A673 (cell line): ENCODE results near the gene DNAJC13. TPM values are rescaled to one million over a fixed set of nuclear protein-coding genes. Genes with fewer than 3 reads are reported as not detected.

Source experiments
- BruUV-seq: library from RNA; stranded (reverse); fragments of 400-500 nt; replicated peaks from 2 replicates; lab custom pipeline; 2021; lab: Mats Ljungman, UMichigan
- CTCF ChIA-PET: fragments of 300-600 bp; sonication (Branson Sonifier 250); formaldehyde crosslinking; loops from one replicate; lab custom pipeline; 2022; ENCODE audit warnings: antibody characterized with exemption; lab: Charles Lee
- POLR2A ChIA-PET: fragments of 300-600 bp; sonication (Branson Sonifier 250); formaldehyde crosslinking; loops from one replicate; lab custom pipeline; 2022; ENCODE audit warnings: antibody characterized with exemption; ENCODE audit not compliant: low non-redundant PET; lab: Charles Lee
- DNase-seq: peaks from one replicate; pipeline ENCODE4 v3.0.0-alpha.2; 2015; ENCODE audit warnings: low spot score
- H3K27ac ChIP-seq: fragments of 200-600 bp; sonication (generic); 2 replicates; pipeline ENCODE4 v1.5.1; 2016; ENCODE audit warnings: mixed run types, low read depth, mild to moderate bottlenecking, mixed read lengths, antibody characterized with exemption, low read length; ENCODE audit not compliant: poor library complexity, severe bottlenecking
- H3K27me3 ChIP-seq: fragments of 200-600 bp; sonication (generic); replicated peaks from 2 replicates; pipeline ENCODE4 v1.6.1; 2017; ENCODE audit warnings: mixed run types, low read depth, mild to moderate bottlenecking, mixed read lengths, antibody characterized with exemption, low read length; ENCODE audit not compliant: insufficient read depth, poor library complexity
- H3K36me3 ChIP-seq: fragments of 200-600 bp; sonication (generic); 2 replicates; pipeline ENCODE4 v1.6.1; 2016; ENCODE audit warnings: mixed run types, mild to moderate bottlenecking, mixed read lengths, antibody characterized with exemption, low read length; ENCODE audit not compliant: insufficient read depth, poor library complexity, severe bottlenecking
- H3K4me1 ChIP-seq: fragments of 200-600 bp; sonication (generic); 2 replicates; pipeline ENCODE4 v1.6.1; 2017; ENCODE audit warnings: mixed run types, mild to moderate bottlenecking, mixed read lengths, antibody characterized with exemption, low read length; ENCODE audit not compliant: insufficient read depth, poor library complexity, severe bottlenecking
- H3K4me3 ChIP-seq: fragments of 200-600 bp; sonication (generic); 2 replicates; pipeline ENCODE4 v1.5.1; 2016; ENCODE audit warnings: low read depth, mixed run types, mild to moderate bottlenecking, mixed read lengths, low read length; ENCODE audit not compliant: poor library complexity, severe bottlenecking
- H3K9me3 ChIP-seq: fragments of 200-600 bp; sonication (generic); 2 replicates; pipeline ENCODE4 v1.6.1; 2016; ENCODE audit warnings: mixed run types, low read depth, mild to moderate bottlenecking, mixed read lengths, antibody characterized with exemption, low read length; ENCODE audit not compliant: poor library complexity, severe bottlenecking
- EZH2 ChIP-seq: fragments of 200-600 bp; sonication (generic); IDR thresholded peaks from 2 replicates; pipeline ENCODE4 v1.6.1; 2017; ENCODE audit warnings: borderline replicate concordance, low read depth, mild to moderate bottlenecking, mixed read lengths, antibody characterized with exemption, low read length; ENCODE audit not compliant: poor library complexity, severe bottlenecking
- intact Hi-C: fragments of 100-400 bp; cut with micrococcal nuclease; formaldehyde crosslinking; loops from one replicate; pipeline ENCODE4 v1.10.0; 2022; ENCODE audit not compliant: unreplicated experiment
- total RNA-seq: library from RNA; stranded (reverse); gene quantifications from 2 replicates; pipeline ENCODE4 v1.2.3, GENCODE V29; 2021
- TF ChIP-seq, protein P1 (sequence below): fragments of 300-800, 200-600 bp; sonication (generic); conservative IDR thresholded peaks from 2 replicates; pipeline ENCODE4 v1.5.1; 2017; ENCODE audit warnings: low read depth, mild to moderate bottlenecking, antibody characterized with exemption, low read length, moderate library complexity, mixed read lengths

DNAJC13 gene
- total RNA-seq, 1 experiment from 2014 or later: 46.0 TPM

DNA sequence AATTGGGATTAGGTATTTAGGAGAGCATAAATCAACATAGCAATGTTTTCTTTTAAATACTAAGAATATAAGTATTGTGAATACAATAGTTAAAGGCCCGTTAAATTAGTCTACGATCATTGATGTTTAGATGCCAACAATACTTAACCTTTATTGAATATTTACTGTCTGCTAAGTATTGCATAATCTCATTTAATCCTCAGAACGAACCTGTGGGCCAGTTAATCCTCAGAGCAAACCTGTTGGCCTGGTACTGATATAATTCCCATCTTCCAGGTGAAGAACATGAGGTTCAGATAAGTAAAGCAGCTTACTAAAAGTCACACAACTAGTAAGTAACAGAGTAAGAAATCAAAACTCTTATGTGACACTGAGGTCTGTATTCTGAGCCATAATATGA lies 122.4 kb downstream of the DNAJC13 start:
- Histone ChIP-seq H3K4me3 (no peak overlapping the region), H3K27ac (no peak overlapping the region), H3K9me3 (no peaks in the 10 kb centered on the region), H3K27me3 (no peaks in the 10 kb centered on the region), H3K36me3 (peaks cover 13% of the 10 kb centered on the region), H3K4me1 (no peaks in the 10 kb centered on the region)
- no TSS peak for BruUV-seq
- ChIA-PET CTCF (no interaction called here), POLR2A (interaction anchor here (0.6 kb wide), 1 partner anchor 44 kb away, joined by 3 read pairs; no protein-coding TSS in a partner anchor)
- DNase-seq: no peak
- intact Hi-C loops: loop anchor here (5.0 kb wide), 1 partner anchor 843 kb away; no protein-coding TSS in a partner anchor
- TF ChIP-seq EZH2: no peak
- TF ChIP-seq, protein P1, sequence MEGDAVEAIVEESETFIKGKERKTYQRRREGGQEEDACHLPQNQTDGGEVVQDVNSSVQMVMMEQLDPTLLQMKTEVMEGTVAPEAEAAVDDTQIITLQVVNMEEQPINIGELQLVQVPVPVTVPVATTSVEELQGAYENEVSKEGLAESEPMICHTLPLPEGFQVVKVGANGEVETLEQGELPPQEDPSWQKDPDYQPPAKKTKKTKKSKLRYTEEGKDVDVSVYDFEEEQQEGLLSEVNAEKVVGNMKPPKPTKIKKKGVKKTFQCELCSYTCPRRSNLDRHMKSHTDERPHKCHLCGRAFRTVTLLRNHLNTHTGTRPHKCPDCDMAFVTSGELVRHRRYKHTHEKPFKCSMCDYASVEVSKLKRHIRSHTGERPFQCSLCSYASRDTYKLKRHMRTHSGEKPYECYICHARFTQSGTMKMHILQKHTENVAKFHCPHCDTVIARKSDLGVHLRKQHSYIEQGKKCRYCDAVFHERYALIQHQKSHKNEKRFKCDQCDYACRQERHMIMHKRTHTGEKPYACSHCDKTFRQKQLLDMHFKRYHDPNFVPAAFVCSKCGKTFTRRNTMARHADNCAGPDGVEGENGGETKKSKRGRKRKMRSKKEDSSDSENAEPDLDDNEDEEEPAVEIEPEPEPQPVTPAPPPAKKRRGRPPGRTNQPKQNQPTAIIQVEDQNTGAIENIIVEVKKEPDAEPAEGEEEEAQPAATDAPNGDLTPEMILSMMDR: no peak

DNA sequence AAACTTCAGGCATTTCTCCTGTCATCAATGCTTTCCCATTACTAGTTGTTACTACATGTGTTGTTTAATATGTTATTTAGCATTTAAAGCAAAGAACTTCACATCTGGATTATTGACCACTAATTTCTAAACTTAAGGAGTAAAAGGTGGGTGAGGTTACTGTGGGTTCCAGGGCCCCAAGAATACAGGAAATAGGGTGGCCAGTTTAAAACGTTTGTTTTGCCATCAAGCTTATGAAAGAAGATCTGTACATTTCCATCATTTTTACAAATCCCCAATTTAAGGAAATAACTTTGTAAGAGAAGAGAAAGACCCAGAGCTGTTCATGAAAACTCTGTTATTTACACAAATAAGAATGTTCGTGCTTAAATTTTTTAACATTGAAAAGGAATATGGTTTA lies 125.3 kb downstream of the DNAJC13 start:
- Histone ChIP-seq H3K27ac (no peak overlapping the region), H3K4me1 (no peaks in the 10 kb centered on the region), H3K27me3 (no peaks in the 10 kb centered on the region), H3K4me3 (no peak overlapping the region), H3K9me3 (no peaks in the 10 kb centered on the region), H3K36me3 (peaks cover 11% of the 10 kb centered on the region)
- BruUV-seq: no TSS peak
- DNase-seq: no peak
- ChIA-PET POLR2A (no interaction called here), CTCF (no interaction called here)
- intact Hi-C loops: no loop called here
- no peak for TF ChIP-seq EZH2
- TF ChIP-seq, protein P1: no peak

- CTCF ChIA-PET: no interaction called here
- BruUV-seq: no TSS peak
- Histone ChIP-seq H3K4me1 (no peaks in the 10 kb centered on the region), H3K9me3 (no peaks in the 10 kb centered on the region), H3K4me3 (no peak overlapping the region), H3K27me3 (no peaks in the 10 kb centered on the region), H3K36me3 (peaks cover 5% of the 10 kb centered on the region), H3K27ac (no peak overlapping the region)
- POLR2A ChIA-PET: no interaction called here
- DNase-seq: no peak
- TF ChIP-seq, protein P1: no peak
- TF ChIP-seq EZH2: no peak
- intact Hi-C loops: no loop called here
These were observed 125.9 kb downstream of the DNAJC13 start for GRCh38 chr3:132543011-132543739.
